NCI-H1930 (cell line): ENCODE results near the gene ATG5.
"Not testable (repeated sequence)": the region's sequence is repeated elsewhere in the genome, so short reads cannot be mapped to it uniquely, and the experiment has no call there.

Experiments
- DNase-seq, 2 experiments: peaks; one replicate each; lab custom pipeline; 2025; lab: John Stamatoyannopoulos, UW

ATG5 gene

GRCh38 chr6:106309766-106310373, 15.7 kb downstream of the ATG5 start:
- no peak for DNase-seq

GRCh38 chr6:106308985-106309384, 16.6 kb downstream of the ATG5 start:
- no peak for DNase-seq

GRCh38 chr6:106305740-106306139, 19.8 kb downstream of the ATG5 start:
- DNase-seq, result no peak

DNA sequence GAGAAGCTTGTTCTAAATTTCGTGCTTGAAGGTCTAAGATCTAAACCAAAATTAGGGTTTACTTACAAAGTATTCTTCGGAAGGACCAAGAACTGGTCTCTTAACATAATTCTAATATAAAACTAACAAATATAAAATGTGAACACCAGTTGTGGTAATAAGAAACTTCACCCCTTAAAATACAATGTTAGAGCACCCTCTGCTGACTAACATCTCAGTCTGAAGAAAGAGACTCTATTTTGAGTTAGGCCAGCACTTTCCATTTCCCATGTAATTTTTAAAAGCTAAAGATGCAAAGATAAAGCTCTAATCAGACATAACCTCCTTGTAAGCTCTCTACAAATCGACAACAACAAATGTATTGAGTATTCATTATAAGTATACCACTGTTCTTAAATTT, 24.6 kb downstream of the ATG5 start:
- DNase-seq, result no peak

DNA sequence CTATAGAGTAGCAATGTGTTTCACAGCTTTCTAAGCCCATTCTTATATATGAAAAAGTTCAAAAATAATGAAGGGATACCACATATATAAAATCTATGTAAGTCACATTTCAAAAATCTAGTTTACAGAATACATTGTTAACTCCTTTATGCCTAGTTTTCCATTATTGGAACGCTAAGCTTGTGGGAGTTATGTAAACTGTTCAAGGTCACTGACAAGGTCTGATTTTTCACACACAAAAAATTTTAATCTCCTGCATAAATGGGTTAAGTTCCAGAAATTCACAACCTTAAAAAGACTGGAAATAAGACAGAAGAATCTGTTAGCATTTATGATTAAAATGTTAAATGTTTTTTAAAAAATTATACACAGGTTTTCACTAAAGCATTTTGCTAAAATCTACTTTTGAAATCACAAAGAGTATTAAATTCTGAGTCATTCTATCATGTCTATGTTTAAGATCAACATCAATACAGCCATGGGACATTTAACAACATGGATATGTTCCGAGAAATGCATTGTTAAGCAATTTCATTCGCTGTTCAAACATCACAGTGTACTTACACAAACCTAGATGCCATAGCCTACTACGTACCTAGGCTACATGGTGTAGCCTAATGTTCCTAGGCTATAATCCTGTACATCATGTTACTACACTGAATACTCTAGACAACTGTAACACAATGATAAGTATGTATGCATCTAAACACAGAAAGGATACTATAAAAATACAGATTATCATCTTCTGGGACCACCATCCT, 25.4 kb downstream of the ATG5 start:
- DNase-seq, result no peak

DNA sequence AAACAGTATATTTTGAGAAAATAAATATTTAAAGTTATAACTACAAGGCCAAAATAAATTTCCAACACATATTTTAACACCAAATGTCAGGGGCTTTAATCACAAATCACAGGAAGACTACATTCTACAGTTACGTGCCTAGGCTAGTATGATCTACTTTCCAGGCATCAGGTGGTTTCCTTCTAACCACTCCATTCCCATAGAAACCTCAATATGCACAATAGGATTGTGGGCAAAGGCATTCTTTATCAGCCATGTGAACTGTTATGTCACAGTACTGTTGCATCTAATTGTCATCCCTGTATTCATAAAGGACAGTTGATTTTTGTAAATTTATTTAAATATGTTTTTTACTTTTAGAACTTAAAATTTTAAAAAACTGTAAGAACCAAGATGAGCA, 32.4 kb downstream of the ATG5 start:
- no peak for DNase-seq

DNA sequence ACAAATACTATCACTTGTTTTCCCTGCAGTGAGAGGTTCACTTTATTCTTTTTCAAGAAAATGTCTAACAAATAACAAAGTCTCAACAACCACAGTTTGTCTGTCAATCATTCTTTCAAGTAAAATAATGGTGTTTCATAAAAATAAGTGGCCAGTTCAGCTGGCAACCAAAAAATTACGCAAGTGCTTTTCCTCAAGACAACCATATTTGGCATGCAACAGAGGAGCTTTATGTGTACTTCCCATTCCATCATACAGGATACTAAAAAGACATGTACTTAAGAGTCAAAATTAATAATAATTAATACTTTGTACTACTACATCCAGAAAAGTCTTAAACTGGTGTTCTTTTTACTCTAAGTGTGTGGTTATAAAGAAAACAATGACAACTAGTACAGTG, 34.6 kb downstream of the ATG5 start:
- DNase-seq, result no peak

DNA sequence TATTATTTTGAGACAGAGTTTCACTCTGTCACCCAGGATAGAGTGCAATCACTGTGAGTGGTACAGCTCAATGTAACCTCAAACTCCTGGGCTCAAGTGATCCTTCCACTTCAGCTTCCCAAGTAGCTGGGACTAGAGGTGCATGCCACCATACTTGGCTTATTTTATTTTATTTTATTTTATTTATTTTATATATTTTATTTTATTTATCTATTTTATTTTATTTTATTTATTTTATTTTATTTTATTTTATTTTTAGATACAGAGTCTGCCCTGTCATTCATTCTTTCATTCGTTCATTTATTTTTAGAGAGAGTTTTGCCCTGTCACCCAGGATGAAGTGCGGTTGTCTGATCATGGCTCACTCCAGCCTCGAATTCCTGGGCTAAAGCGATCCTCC, 35.5 kb downstream of the ATG5 start:
- no peak for DNase-seq

DNA sequence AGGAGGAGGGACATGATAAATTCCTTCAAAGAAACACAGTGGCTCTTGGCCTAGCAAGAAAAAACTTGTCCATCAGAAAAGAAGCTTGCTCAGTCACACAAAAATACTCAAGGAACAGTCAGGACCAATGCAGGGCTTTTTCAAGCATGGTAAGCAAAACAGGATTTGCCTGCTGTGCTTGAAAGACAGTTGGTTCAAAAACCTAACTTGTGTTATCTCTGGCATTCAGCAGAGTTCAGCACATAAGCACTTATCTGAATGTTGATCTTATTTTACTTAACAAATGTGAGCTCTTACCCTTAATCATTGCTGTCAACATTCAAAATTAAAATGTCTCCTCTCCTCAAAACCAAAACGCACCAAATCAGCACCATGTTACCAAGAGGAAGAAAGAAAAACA, 38.3 kb downstream of the ATG5 start:
- DNase-seq, result no peak

- no peak for DNase-seq
Observed at GRCh38 chr6:106286746-106287145, 38.8 kb downstream of the ATG5 start.

DNA sequence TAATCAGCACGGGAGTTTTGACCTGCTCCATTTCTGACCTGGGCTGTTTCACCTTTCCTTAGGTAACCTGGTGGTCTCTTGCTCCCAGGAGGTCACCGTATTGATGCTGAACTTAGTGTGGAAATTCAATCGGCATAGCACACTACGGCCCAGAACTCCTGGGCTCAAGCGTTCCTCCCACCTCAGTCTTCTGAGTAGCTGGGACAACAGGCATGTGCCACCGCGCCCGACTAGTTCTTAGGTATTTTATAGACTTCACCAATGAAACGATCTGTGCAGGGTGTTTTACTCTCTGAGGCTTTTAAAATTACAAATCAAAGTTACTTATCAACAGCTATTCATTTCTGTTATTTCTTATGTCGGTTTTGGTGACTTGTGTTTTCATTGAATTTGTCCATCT, 42.1 kb downstream of the ATG5 start:
- no peak for DNase-seq

GRCh38 chr6:106281661-106282060, 43.9 kb downstream of the ATG5 start:
- DNase-seq, result no peak

- DNase-seq, result no peak
Observed at GRCh38 chr6:106281088-106281487, 44.5 kb downstream of the ATG5 start.

GRCh38 chr6:106279179-106279578, 46.4 kb downstream of the ATG5 start:
- DNase-seq, result no peak

- no peak for DNase-seq
Observed at GRCh38 chr6:106275692-106276091, 49.9 kb downstream of the ATG5 start.

- DNase-seq, result no peak
Observed at GRCh38 chr6:106273087-106273486, 52.5 kb downstream of the ATG5 start.

- no peak for DNase-seq
Observed at GRCh38 chr6:106272287-106272686, 53.3 kb downstream of the ATG5 start.

DNA sequence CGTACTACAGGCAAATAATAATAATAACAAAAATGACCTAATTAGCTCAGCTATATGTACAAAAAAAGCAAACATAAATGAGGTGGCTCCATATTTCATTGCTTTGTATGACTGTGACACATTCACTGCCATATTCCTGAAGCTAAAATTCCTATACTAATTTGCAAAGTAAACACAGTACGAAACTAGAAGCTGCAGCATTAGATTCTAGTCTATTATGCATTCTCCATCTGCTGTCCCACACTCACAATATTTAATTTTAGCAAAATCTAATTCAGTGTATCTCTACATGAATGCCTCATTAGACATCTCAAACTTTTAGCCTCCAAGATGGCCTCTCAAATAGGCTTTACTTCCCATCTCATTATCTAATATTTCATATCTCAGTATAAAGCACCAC, 55.1 kb downstream of the ATG5 start:
- no peak for DNase-seq

DNA sequence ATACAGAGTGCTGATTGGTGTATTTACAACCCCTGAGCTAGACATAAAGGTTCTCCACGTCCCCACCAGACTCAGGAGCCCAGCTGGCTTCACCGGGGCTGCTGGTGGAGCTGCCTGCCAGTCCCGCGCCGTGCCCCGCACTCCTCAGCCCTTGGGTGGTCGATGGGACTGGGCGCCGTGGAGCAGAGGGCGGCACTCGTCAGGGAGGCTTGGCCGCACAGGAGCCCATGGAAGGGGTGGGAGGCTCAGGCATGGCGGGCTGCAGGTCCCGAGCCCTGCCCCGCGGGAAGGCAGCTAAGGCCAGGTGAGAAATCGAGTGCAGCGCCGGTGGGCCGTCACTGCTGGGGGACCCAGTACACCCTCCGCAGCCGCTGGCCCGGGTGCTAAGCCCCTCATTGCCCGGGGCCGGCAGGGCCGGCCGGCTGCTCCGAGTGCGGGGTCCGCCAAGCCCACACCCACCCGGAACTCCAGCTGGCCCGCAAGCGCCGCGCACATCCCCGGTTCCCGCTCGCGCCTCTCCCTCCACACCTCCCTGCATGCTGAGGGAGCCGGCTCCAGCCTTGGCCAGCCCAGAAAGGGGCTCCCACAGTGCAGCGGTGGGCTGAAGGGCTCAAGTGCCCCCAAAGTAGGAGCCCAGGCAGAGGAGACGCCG, 56.2 kb downstream of the ATG5 start:
- not testable (repeated sequence) for DNase-seq

DNA sequence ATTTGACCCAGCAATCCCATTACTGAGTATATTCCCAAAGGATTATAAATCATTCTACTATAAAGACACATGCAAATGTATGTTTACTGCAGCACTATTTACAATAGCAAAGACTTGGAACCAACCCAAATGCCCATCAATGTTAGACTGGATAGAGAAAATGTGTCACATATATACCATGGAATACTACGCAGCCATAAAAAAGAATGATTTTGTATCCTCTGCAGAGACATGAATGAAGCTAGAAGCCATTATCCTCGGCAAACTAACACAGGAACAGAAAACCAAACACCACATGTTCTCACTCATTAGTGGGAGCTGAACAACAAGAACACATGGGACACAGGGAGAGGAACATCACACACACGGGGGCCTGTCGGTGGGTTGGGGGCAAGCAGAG, 57.1 kb downstream of the ATG5 start:
- not testable (repeated sequence) for DNase-seq

DNA sequence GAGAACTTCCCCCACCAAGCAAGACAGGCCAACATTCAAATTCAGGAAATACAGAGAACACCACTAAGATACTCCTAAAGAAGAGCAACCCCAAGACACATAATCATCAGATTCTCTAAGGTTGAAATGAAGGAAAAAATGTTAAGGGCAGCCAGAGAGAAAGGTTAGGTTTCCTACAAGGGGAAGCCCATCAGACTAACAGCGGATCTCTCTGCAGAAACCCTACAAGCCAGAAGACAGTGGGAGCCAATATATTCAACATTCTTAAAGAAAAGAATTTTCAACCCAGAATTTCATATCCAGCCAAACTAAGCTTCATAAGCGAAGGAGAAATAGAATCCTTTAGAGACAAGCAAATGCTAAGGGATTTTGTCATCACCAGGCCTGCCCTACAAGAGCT, 61.1 kb downstream of the ATG5 start:
- DNase-seq, result not testable (repeated sequence)

DNA sequence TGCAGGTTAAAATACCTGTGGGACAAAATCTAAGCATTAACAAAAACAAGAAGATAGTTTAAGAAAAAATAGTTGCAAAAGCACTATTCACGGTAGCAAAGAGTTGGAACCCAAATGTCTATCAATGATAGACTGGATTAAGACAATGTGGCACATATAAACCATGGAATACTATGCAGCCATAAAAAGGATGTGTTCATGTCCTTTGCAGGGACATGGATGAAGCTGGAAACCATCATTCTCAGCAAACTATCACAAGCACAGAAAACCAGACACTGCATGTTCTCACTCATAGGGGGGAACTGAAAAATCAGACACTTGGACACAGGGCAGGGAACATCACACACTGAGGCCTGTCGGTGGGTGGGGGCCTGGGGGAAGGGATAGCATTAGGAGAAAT, 65.8 kb downstream of the ATG5 start:
- not testable (repeated sequence) for DNase-seq

DNA sequence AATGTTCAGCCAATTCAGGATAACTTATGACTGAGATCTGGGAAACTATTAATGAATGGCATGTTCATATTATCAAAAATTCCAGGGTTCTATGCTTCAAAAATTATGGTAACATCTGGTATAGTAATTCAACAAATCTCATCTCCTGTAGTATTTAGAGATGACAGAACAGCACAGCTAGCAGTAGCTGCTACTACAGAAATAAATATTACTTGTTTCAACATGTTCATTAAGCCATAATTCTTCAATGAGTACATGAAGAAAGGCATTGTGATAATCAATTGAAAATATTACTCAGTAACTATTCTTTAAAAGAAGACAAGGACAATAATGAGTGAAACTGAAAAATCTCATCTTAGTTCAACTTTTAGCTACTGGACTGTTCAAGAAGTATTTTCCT, 66.8 kb downstream of the ATG5 start:
- DNase-seq, result no peak
